Activated CD4-positive, alpha-beta memory T cell treated with anti-CD3 and anti-CD28 coated beads for 36 hours (primary cell): ENCODE data around the gene CLTCL1. TPM values are rescaled to one million over a fixed set of nuclear protein-coding genes. Genes with fewer than 3 reads are reported as not detected.
"Not testable (repeated sequence)": the region's sequence is repeated elsewhere in the genome, so short reads cannot be mapped to it uniquely, and the experiment has no call there.

ENCODE experiments used
- CTCF ChIA-PET: fragments of 350-600 bp; sonication (Branson Sonifier 250); formaldehyde crosslinking; loops from one replicate; lab custom pipeline; 2021; ENCODE audit warnings: antibody characterized with exemption, inconsistent platforms; lab: Charles Lee
- POLR2A ChIA-PET: fragments of 350-600 bp; sonication (Branson Sonifier 250); formaldehyde crosslinking; loops from one replicate; lab custom pipeline; 2021; ENCODE audit warnings: antibody characterized with exemption; lab: Charles Lee
- DNase-seq: peaks from one replicate; pipeline ENCODE4 v3.0.0-alpha.2; 2020
- H3K27ac Mint-ChIP-seq: one replicate; pipeline ENCODE4 v1.8.0; 2021; ENCODE audit warnings: mixed read lengths
- H3K27me3 Mint-ChIP-seq: one replicate; pipeline ENCODE4 v1.8.0; 2021; ENCODE audit warnings: mixed read lengths
- H3K36me3 Mint-ChIP-seq: one replicate; pipeline ENCODE4 v1.8.0; 2021; ENCODE audit warnings: mixed read lengths
- H3K4me1 Mint-ChIP-seq: one replicate; pipeline ENCODE4 v1.8.0; 2021; ENCODE audit warnings: low read depth, mixed read lengths
- H3K4me3 Mint-ChIP-seq: one replicate; pipeline ENCODE4 v1.8.0; 2021; ENCODE audit warnings: mild to moderate bottlenecking, mixed read lengths
- H3K9me3 Mint-ChIP-seq: one replicate; pipeline ENCODE4 v1.8.0; 2021; ENCODE audit warnings: mixed read lengths
- intact Hi-C: fragments of 100-400 bp; cut with micrococcal nuclease; formaldehyde crosslinking; loops from one replicate; pipeline ENCODE4 v1.15.1; 2023
- total RNA-seq, 2 experiments: library from RNA; stranded (reverse); gene quantifications; one replicate each; pipeline ENCODE4 v1.2.3, GENCODE V29; 2021

CLTCL1 gene
- total RNA-seq, 2 experiments from 2014 or later, result 1.1 to 1.6 TPM

GRCh38 chr22:19167106-19167869 lies 124.2 kb downstream of the CLTCL1 start:
- H3K27me3 Mint-ChIP-seq, result peaks cover 31% of the 10 kb centered on the region
- DNase-seq, result no peak
- no peaks in the 10 kb centered on the region for H3K36me3 Mint-ChIP-seq
- H3K4me3 Mint-ChIP-seq, result no peak overlapping the region
- CTCF ChIA-PET, result interaction anchor here (0.9 kb wide), 1 partner anchor 18 kb away, joined by 3 read pairs; the partner anchor contains the start of gene GSC2
- no peaks in the 10 kb centered on the region for H3K9me3 Mint-ChIP-seq
- POLR2A ChIA-PET, result interaction anchor here (1.1 kb wide), 1 partner anchor 11 kb away, joined by 3 read pairs; the partner anchor contains the start of gene SLC25A1
- intact Hi-C loops, result no loop called here
- no peak overlapping the region for H3K27ac Mint-ChIP-seq
- H3K4me1 Mint-ChIP-seq, result peaks cover 21% of the 10 kb centered on the region

- Mint-ChIP-seq H3K4me3 (no peak overlapping the region), H3K9me3 (no peaks in the 10 kb centered on the region), H3K27me3 (peaks cover 31% of the 10 kb centered on the region), H3K4me1 (peaks cover 19% of the 10 kb centered on the region), H3K27ac (no peak overlapping the region), H3K36me3 (no peaks in the 10 kb centered on the region)
- ChIA-PET POLR2A (no interaction called here), CTCF (no interaction called here)
- DNase-seq, result no peak
- intact Hi-C loops, result no loop called here
Measured at GRCh38 chr22:19166421-19166820, 125.1 kb downstream of the CLTCL1 start.

DNA sequence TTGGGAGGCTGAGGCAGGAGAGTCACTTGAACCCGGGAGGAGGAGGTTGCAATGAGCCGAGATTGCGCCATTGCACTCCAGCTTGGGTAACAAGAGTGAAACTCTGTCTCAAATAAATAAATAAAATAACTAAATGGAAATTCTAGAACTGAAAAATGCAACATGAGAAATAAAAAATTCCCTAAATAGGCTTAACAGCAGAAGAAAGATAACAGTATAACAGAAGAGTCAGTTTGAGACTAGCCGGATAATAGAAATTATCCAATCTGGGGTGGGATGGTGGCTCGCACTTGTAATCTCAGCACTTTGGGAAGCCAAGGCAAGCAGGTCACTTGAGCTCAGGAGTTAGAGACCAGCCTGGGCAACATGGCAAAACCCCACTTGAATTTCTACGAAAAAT lies 127.1 kb downstream of the CLTCL1 start:
- H3K36me3 Mint-ChIP-seq, result no peaks in the 10 kb centered on the region
- DNase-seq, result no peak
- ChIA-PET CTCF (no interaction called here), POLR2A (no interaction called here)
- peaks cover 24% of the 10 kb centered on the region for H3K27me3 Mint-ChIP-seq
- intact Hi-C loops, result no loop called here
- peaks cover 5% of the 10 kb centered on the region for H3K4me1 Mint-ChIP-seq
- no peaks in the 10 kb centered on the region for H3K9me3 Mint-ChIP-seq
- no peak overlapping the region for H3K27ac Mint-ChIP-seq
- H3K4me3 Mint-ChIP-seq, result no peak overlapping the region

DNA sequence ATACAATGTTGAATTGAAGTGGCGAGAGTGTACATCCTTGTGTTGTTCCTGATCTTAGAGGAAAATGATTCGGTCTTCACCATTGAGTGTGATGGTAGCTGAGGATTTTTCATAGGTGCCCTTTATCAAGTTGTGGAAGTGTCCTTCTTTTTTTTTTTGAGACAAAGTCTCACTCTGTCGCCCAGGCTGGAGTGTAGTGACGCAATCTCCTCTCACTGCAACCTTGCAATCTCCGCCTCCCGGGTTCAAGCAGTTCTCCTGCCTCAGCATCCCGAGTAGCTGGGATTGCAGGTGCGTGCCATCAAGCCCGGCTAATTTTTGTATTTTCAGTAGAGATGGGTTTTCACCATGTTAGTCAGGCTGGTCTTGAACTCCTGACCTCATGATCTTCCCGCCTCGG lies 132.9 kb downstream of the CLTCL1 start:
- CTCF ChIA-PET, intact Hi-C loops, H3K27me3 Mint-ChIP-seq, H3K4me1 Mint-ChIP-seq, H3K9me3 Mint-ChIP-seq, POLR2A ChIA-PET, H3K36me3 Mint-ChIP-seq, DNase-seq, H3K4me3 Mint-ChIP-seq, H3K27ac Mint-ChIP-seq: not testable (repeated sequence)

DNA sequence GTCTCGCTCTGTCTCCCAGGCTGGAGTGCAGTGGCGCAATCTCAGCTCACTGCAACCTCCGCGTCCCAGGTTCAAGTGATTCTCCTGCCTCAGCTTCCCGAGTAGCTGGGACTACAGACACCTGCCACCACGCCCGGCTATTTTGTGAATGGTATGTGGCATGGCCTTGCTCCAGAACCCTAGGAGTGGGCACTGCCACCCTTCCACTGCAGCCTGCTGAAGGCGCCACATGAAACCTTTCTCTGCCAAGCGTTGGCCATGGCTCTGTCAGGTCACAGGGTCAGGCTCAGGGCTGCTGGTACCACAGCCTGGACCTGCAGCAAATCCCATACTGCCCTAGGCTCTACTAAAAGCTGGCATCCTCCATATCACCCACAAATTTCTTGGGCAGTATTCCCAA lies 135.4 kb downstream of the CLTCL1 start:
- H3K4me3 Mint-ChIP-seq, H3K9me3 Mint-ChIP-seq, intact Hi-C loops, H3K4me1 Mint-ChIP-seq, H3K36me3 Mint-ChIP-seq, CTCF ChIA-PET, DNase-seq, H3K27ac Mint-ChIP-seq: not testable (repeated sequence)
- H3K27me3 Mint-ChIP-seq, result peaks cover 22% of the 10 kb centered on the region
- POLR2A ChIA-PET, result interaction anchor here (0.8 to 1.7 kb wide), 2 partner anchors 8 to 12 kb away, joined by 3 read pairs; partner anchors contain the start of gene ESS2

- POLR2A ChIA-PET, result interaction anchor here (1.2 kb wide), 1 partner anchor 9 kb away, joined by 3 read pairs; no protein-coding TSS in a partner anchor
- no peak overlapping the region for H3K4me3 Mint-ChIP-seq
- peaks cover 6% of the 10 kb centered on the region for H3K4me1 Mint-ChIP-seq
- no peak overlapping the region for H3K27ac Mint-ChIP-seq
- H3K36me3 Mint-ChIP-seq, result no peaks in the 10 kb centered on the region
- no peak for DNase-seq
- peaks cover 35% of the 10 kb centered on the region for H3K27me3 Mint-ChIP-seq
- intact Hi-C loops, result no loop called here
- CTCF ChIA-PET, result interaction anchor here (1.4 kb wide), 1 partner anchor 9 kb away, joined by 8 read pairs; the partner anchor contains the start of gene ESS2
- H3K9me3 Mint-ChIP-seq, result no peaks in the 10 kb centered on the region
Measured at GRCh38 chr22:19152942-19153883, 138.3 kb downstream of the CLTCL1 start.

GRCh38 chr22:19151329-19152191 lies 140.0 kb downstream of the CLTCL1 start:
- H3K36me3 Mint-ChIP-seq, result no peaks in the 10 kb centered on the region
- DNase-seq, result no peak
- no peaks in the 10 kb centered on the region for H3K9me3 Mint-ChIP-seq
- peaks cover 36% of the 10 kb centered on the region for H3K27me3 Mint-ChIP-seq
- H3K4me3 Mint-ChIP-seq, result no peak overlapping the region
- intact Hi-C loops, result no loop called here
- H3K4me1 Mint-ChIP-seq, result peaks cover 6% of the 10 kb centered on the region
- no peak overlapping the region for H3K27ac Mint-ChIP-seq
- CTCF ChIA-PET, result no interaction called here
- POLR2A ChIA-PET, result no interaction called here

GRCh38 chr22:19150482-19151328 lies 140.8 kb downstream of the CLTCL1 start:
- Mint-ChIP-seq H3K27ac (no peak overlapping the region), H3K4me1 (peaks cover 6% of the 10 kb centered on the region), H3K4me3 (no peak overlapping the region), H3K36me3 (no peaks in the 10 kb centered on the region), H3K27me3 (peaks cover 36% of the 10 kb centered on the region), H3K9me3 (no peaks in the 10 kb centered on the region)
- CTCF ChIA-PET, result no interaction called here
- POLR2A ChIA-PET, result no interaction called here
- intact Hi-C loops, result no loop called here
- DNase-seq, result no peak

- intact Hi-C loops, result no loop called here
- H3K27me3 Mint-ChIP-seq, result peaks cover 35% of the 10 kb centered on the region
- H3K4me3 Mint-ChIP-seq, result peak within 1 kb of the TSS; percentile 36
- CTCF ChIA-PET, result interaction anchor here (1.4 kb wide), 1 partner anchor 18 kb away, joined by 3 read pairs; no protein-coding TSS in a partner anchor
- no peaks in the 10 kb centered on the region for H3K36me3 Mint-ChIP-seq
- peaks cover 6% of the 10 kb centered on the region for H3K4me1 Mint-ChIP-seq
- no peaks in the 10 kb centered on the region for H3K9me3 Mint-ChIP-seq
- H3K27ac Mint-ChIP-seq, result no peak within 1 kb of the TSS
- POLR2A ChIA-PET, result no interaction called here
- DNase-seq, result no peak
Measured at GRCh38 chr22:19149991-19150390, 141.5 kb downstream of the CLTCL1 start, which contains the start of gene GSC2. Gene GSC2, minus strand, starts transcription at chr22:19150292. Its CDS starts 9 bp downstream, at chr22:19150283.

GRCh38 chr22:19149047-19149883 lies 142.3 kb downstream of the CLTCL1 start:
- peaks cover 33% of the 10 kb centered on the region for H3K27me3 Mint-ChIP-seq
- H3K4me3 Mint-ChIP-seq, result peak overlapping the region; percentile 36
- intact Hi-C loops, result no loop called here
- DNase-seq, result peak; percentile 48
- no peak overlapping the region for H3K27ac Mint-ChIP-seq
- H3K9me3 Mint-ChIP-seq, result no peaks in the 10 kb centered on the region
- peaks cover 11% of the 10 kb centered on the region for H3K4me1 Mint-ChIP-seq
- ChIA-PET POLR2A (no interaction called here), CTCF (interaction anchor here (1.4 kb wide), 1 partner anchor 18 kb away, joined by 3 read pairs; no protein-coding TSS in a partner anchor)
- H3K36me3 Mint-ChIP-seq, result no peaks in the 10 kb centered on the region
